ENCODE measurements around the gene DIS3L. TPM values are rescaled to one million over a fixed set of nuclear protein-coding genes. Genes with fewer than 3 reads are reported as not detected.
"Not testable (repeated sequence)": the region's sequence is repeated elsewhere in the genome, so short reads cannot be mapped to it uniquely, and the experiment has no call there.

Gene DIS3L
- total RNA-seq, 1 donor from 2014 or later = 27.2 TPM

DNA sequence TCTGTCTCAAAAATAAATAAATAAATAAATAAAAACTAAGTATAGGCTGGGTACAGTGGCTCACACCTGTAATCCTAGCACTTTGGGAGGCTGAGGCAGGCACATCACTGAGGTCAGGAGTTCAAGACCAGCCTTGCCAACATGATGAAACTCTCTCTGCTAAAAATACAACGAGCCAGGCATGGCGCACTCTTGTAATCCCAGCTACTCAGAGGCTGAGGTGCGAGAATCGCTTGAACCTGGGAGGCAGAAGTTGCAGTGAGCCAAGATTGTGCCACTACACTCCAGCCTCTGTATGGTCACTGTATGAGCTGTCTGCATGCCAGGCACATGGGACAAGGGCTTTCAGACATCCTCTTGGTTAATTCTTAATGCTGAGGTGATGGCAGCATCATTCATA lies 34.4 kb downstream of the DIS3L start:
- Mint-ChIP-seq H3K9me3 (no peaks in the 10 kb centered on the region), H3K36me3 (ENCODE audit: low read depth) (peaks cover 83% of the 10 kb centered on the region), H3K4me1 (no peaks in the 10 kb centered on the region), H3K4me3 (no peak overlapping the region), H3K27ac (no peak overlapping the region), H3K27me3 (no peaks in the 10 kb centered on the region)
- TF ChIP-seq, protein P1, sequence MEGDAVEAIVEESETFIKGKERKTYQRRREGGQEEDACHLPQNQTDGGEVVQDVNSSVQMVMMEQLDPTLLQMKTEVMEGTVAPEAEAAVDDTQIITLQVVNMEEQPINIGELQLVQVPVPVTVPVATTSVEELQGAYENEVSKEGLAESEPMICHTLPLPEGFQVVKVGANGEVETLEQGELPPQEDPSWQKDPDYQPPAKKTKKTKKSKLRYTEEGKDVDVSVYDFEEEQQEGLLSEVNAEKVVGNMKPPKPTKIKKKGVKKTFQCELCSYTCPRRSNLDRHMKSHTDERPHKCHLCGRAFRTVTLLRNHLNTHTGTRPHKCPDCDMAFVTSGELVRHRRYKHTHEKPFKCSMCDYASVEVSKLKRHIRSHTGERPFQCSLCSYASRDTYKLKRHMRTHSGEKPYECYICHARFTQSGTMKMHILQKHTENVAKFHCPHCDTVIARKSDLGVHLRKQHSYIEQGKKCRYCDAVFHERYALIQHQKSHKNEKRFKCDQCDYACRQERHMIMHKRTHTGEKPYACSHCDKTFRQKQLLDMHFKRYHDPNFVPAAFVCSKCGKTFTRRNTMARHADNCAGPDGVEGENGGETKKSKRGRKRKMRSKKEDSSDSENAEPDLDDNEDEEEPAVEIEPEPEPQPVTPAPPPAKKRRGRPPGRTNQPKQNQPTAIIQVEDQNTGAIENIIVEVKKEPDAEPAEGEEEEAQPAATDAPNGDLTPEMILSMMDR (IDR thresholded peaks at IDR 0.05) = no peak
- ChIA-PET CTCF (no interaction called here), POLR2A (no interaction called here)
- ATAC-seq (ENCODE audit: low read depth) = no peak
- intact Hi-C loops (cut with micrococcal nuclease) = no loop called here
- no peak for DNase-seq

- TF ChIP-seq, protein P1 (IDR thresholded peaks at IDR 0.05) = no peak
- Mint-ChIP-seq H3K27ac (no peak overlapping the region), H3K4me3 (no peak overlapping the region), H3K27me3 (no peaks in the 10 kb centered on the region), H3K4me1 (no peaks in the 10 kb centered on the region), H3K36me3 (ENCODE audit: low read depth) (peaks cover 80% of the 10 kb centered on the region), H3K9me3 (no peaks in the 10 kb centered on the region)
- POLR2A ChIA-PET = no interaction called here
- CTCF ChIA-PET = no interaction called here
- intact Hi-C loops (cut with micrococcal nuclease) = no loop called here
- ATAC-seq (ENCODE audit: low read depth) (no peak), DNase-seq (no peak)
Observed at GRCh38 chr15:66328771-66329170, 35.4 kb downstream of the DIS3L start.

DNA sequence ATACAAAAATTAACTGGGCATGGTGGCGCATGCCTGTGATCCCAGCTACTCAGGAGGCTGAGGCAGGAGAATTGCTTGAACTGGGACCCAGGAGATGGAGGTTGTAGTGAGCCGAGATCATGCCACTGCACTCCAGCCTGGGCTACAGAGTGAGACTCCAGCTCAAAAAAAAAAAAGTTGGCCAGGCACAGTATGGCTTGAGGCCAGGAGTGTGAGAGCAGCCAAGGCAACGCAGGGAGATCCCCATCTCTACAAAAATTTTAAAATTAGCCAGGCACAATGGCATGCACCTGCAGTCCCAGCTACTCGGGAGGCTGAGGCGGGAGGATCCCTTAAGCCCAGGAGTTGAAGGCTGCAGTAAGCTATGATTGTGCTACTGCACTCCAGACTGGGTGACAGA lies 55.2 kb downstream of the DIS3L start:
- POLR2A ChIA-PET; CTCF ChIA-PET; intact Hi-C loops (cut with micrococcal nuclease): not testable (repeated sequence)

GRCh38 chr15:66356077-66356358 lies 62.6 kb downstream of the DIS3L start:
- Mint-ChIP-seq H3K36me3 (ENCODE audit: low read depth) (peaks cover 18% of the 10 kb centered on the region), H3K27ac (peak overlapping the region; percentile 95), H3K4me3 (peak overlapping the region; percentile 98), H3K27me3 (no peaks in the 10 kb centered on the region), H3K4me1 (peaks cover 24% of the 10 kb centered on the region), H3K9me3 (no peaks in the 10 kb centered on the region)
- intact Hi-C loops (cut with micrococcal nuclease) = loop anchor here (1.0 kb wide), 6 partner anchors 13 to 148 kb away; partner anchors contain the start of genes MAP2K1, RPL4 and SNAPC5
- ATAC-seq (ENCODE audit: low read depth) (no peak), DNase-seq (no peak)
- ChIA-PET CTCF (no interaction called here), POLR2A (interaction anchor here (0.9 to 4.5 kb wide), 6 partner anchors 31 to 148 kb away, joined by 3 to 24 read pairs (median 6); partner anchors contain the start of genes DIS3L, MAP2K1, RPL4 and SNAPC5)
- TF ChIP-seq, protein P1 (IDR thresholded peaks at IDR 0.05) = no peak

More for the DNA sequence above, 55.2 kb downstream of the DIS3L start:
- DNase-seq; H3K27ac Mint-ChIP-seq; ATAC-seq (ENCODE audit: low read depth); H3K4me1 Mint-ChIP-seq; H3K27me3 Mint-ChIP-seq; H3K4me3 Mint-ChIP-seq; H3K9me3 Mint-ChIP-seq: not testable (repeated sequence)
- peaks cover 42% of the 10 kb centered on the region for H3K36me3 Mint-ChIP-seq (ENCODE audit: low read depth)

DNA sequence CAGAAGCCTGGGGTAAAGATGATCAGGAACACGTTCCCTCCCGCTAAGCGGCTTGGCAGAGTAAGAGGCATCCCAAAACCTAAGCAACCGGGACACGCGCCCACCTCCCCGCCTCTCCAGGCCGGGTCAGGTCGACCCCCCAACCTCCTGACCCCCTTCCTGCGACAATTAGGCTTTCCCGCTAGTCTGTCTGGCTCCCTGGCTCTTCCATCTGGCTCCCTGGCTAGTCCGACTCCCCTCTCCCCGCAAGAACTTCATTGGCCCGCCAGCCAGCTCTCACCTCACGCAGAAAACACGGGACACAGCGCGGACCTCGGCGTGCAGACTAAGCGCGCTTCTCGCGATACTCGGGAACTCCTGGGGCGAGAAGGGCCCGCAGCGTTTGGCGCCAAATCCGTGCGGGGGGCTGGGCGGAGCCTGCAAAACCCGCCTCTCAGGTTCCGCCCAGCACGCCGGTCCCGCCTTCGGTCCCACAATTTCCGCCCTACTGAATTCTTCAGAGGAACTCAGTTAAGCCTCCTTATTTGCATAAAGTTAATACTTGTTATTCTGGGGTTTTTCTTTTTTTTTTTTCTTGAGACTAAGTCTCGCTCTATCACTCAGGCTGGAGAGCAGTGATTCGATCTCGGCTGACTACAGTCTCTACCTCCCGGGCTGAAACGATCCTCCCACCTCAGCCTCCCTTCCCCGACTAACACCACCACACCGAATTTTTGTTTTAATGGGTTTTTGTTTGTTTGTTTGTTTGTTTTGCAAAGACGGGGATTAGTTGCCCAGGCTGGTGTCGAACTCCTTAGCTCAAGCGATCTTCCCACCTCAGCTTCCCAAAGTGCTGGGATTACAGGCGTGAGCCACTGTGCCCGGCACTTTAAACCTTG lies 63.2 kb downstream of the DIS3L start, which contains the start of gene TIPIN:
Gene TIPIN, minus strand, starts transcription at position 327 of the 878 bp plus-strand sequence. CDS start 3,738 bp downstream, outside the sequence.
- ChIA-PET POLR2A (interaction anchor here (0.6 to 4.5 kb wide), 10 partner anchors 25 to 148 kb away, joined by 3 to 24 read pairs (median 6); partner anchors contain the start of genes DIS3L, MAP2K1, RPL4 and SNAPC5), CTCF (no interaction called here)
- Mint-ChIP-seq H3K4me1 (peaks cover 24% of the 10 kb centered on the region), H3K9me3 (no peaks in the 10 kb centered on the region), H3K27me3 (no peaks in the 10 kb centered on the region), H3K36me3 (ENCODE audit: low read depth) (peaks cover 15% of the 10 kb centered on the region), H3K27ac (peak within 1 kb of the TSS; percentile 95), H3K4me3 (peak within 1 kb of the TSS; percentile 98)
- intact Hi-C loops (cut with micrococcal nuclease) = loop anchor here (1.0 kb wide), 6 partner anchors 13 to 148 kb away; partner anchors contain the start of genes MAP2K1, RPL4 and SNAPC5
- TF ChIP-seq, protein P1 (IDR thresholded peaks at IDR 0.05) = no peak
- DNase-seq (peak; percentile 92), ATAC-seq (ENCODE audit: low read depth) (peak; percentile 94)

All from activated B cell treated with CpG ODN at 0.5 μM for 24 hours (primary cell).